GM12892 (cell line): Measurements from ENCODE around the gene RPGR.

ENCODE experiments used
- POLR2A ChIP-seq: IDR thresholded peaks from 2 replicates; pipeline ENCODE4 v1.6.1; 2011; ENCODE audit warnings: low read depth, low read length, control low read depth
- POLR2AphosphoS5 ChIP-seq: IDR thresholded peaks from 2 replicates; pipeline ENCODE4 v1.6.1; 2011; ENCODE audit warnings: low read depth, low read length, control low read depth
- TAF1 ChIP-seq: IDR thresholded peaks from 2 replicates; pipeline ENCODE4 v1.6.1; 2011; ENCODE audit warnings: low read depth, mild to moderate bottlenecking, control low read depth, low read length, borderline replicate concordance

GRCh38 chrX:38346150-38346549, 18.8 kb upstream of the RPGR start:
- TF ChIP-seq POLR2AphosphoS5 (no peak), POLR2A (no peak), TAF1 (no peak)
